K562 (cell line): ENCODE measurements around the gene EFEMP2. TPM values are rescaled to one million over a fixed set of nuclear protein-coding genes. Genes with fewer than 3 reads are reported as not detected.

Experiments used
- ASH1L ChIP-seq: fragments of 450-650 bp; IDR thresholded peaks from 2 replicates; pipeline ENCODE4 v1.6.1; 2018; ENCODE audit warnings: borderline replicate concordance, mild to moderate bottlenecking, low read depth; ENCODE audit not compliant: partially characterized antibody
- CC2D1A ChIP-seq: fragments of 450-650 bp; IDR thresholded peaks from 2 replicates; pipeline ENCODE4 v1.6.1; 2017; ENCODE audit warnings: mild to moderate bottlenecking
- ETV6 ChIP-seq, 3 experiments: fragments of 150-350 bp in 1 of 3; sonication (generic) in 1 of 3; formaldehyde crosslinking in 1 of 3; IDR thresholded peaks; 2 replicates each; pipeline versions ENCODE4 v1.6.1 to v1.8.0; 2014 to 2022; ENCODE audit warnings: borderline replicate concordance in 2 of 3, low read depth in 2 of 3, antibody characterized with exemption in 1 of 3, low read length in 1 of 3, mild to moderate bottlenecking in 1 of 3, missing genetic modification reagents in 1 of 3
- EZH2 ChIP-seq: IDR thresholded peaks from 2 replicates; pipeline ENCODE4 v1.6.1; 2012; ENCODE audit warnings: low read depth, mild to moderate bottlenecking, inconsistent platforms, low read length, borderline replicate concordance
- FOXJ3 ChIP-seq: sonication (generic); formaldehyde crosslinking; IDR thresholded peaks from 2 replicates; pipeline ENCODE4 v1.4.0; 2020; ENCODE audit warnings: mild to moderate bottlenecking, missing genetic modification reagents
- FOXP4 ChIP-seq: sonication (generic); formaldehyde crosslinking; IDR thresholded peaks from 2 replicates; pipeline ENCODE4 v1.8.0; 2022; ENCODE audit warnings: mild to moderate bottlenecking, missing genetic modification reagents, borderline replicate concordance
- ID3 ChIP-seq, 2 experiments: fragments of 250-450 bp in 1 of 2; fragments of 450-650 bp in 1 of 2; sonication (Bioruptor Pico) in 1 of 2; IDR thresholded peaks; 2 replicates each; pipeline versions ENCODE4 v1.6.1 to v1.8.0; 2016 to 2021; ENCODE audit warnings: mild to moderate bottlenecking in 2 of 2, moderate library complexity in 2 of 2, missing compliant biosample characterization in 1 of 2, missing genetic modification characterization in 1 of 2
- MCM5 ChIP-seq: fragments of 450-650 bp; IDR thresholded peaks from 2 replicates; pipeline ENCODE4 v1.6.1; 2016; ENCODE audit warnings: low read depth
- MYC ChIP-seq, 2 experiments: fragments of 250-450 bp in 1 of 2; sonication (Bioruptor Pico) in 1 of 2; IDR thresholded peaks; 2 replicates each; pipeline versions ENCODE4 v1.5.1 to v1.6.1; 2012 to 2021; ENCODE audit warnings: low read depth in 2 of 2, borderline replicate concordance in 1 of 2, improper control_type of control experiment in 1 of 2, low read length in 1 of 2, mild to moderate bottlenecking in 1 of 2, moderate library complexity in 1 of 2
- PML ChIP-seq: IDR thresholded peaks from 2 replicates; pipeline ENCODE4 v1.6.1; 2012; ENCODE audit warnings: low read length, inconsistent platforms
- PPARD ChIP-seq: fragments of 250-450 bp; sonication (Bioruptor Pico); IDR thresholded peaks from 2 replicates; pipeline ENCODE4 v1.8.0; 2022; ENCODE audit warnings: inconsistent platforms, mild to moderate bottlenecking, moderate library complexity
- PTTG1 ChIP-seq: fragments of 450-650 bp; IDR thresholded peaks from 2 replicates; pipeline ENCODE4 v1.6.1; 2016; ENCODE audit warnings: low read depth, mild to moderate bottlenecking, missing genetic modification characterization, missing compliant biosample characterization
- RBM39 ChIP-seq: fragments of 200-400 bp; formaldehyde crosslinking; optimal IDR thresholded peaks from 2 replicates; pipeline ENCODE3; 2018; ENCODE audit warnings: low read depth, low read length
- SREBF1 ChIP-seq: fragments of 150-350 bp; IDR thresholded peaks from 2 replicates; pipeline ENCODE4 v1.6.1; 2014; ENCODE audit warnings: antibody characterized with exemption, low read depth, low read length, borderline replicate concordance
- SREBF2 ChIP-seq: sonication (generic); formaldehyde crosslinking; IDR thresholded peaks from 2 replicates; pipeline ENCODE4 v1.4.0; 2020; ENCODE audit warnings: mild to moderate bottlenecking, missing genetic modification reagents
- TCF3 ChIP-seq: sonication (generic); formaldehyde crosslinking; IDR thresholded peaks from 2 replicates; pipeline ENCODE4 v1.4.0; 2020; ENCODE audit warnings: mild to moderate bottlenecking, missing genetic modification reagents
- TCF7L2 ChIP-seq: fragments of 150-350 bp; IDR thresholded peaks from 2 replicates; pipeline ENCODE4 v1.6.1; 2016; ENCODE audit warnings: low read depth, mild to moderate bottlenecking, low read length, moderate library complexity
- THRA ChIP-seq: fragments of 450-650 bp; IDR thresholded peaks from 2 replicates; pipeline ENCODE4 v1.6.1; 2017; ENCODE audit warnings: mild to moderate bottlenecking, moderate library complexity
- ZBTB34 ChIP-seq: fragments of 250-450 bp; sonication (Bioruptor Pico); IDR thresholded peaks from 2 replicates; pipeline ENCODE4 v1.8.0; 2021; ENCODE audit warnings: mild to moderate bottlenecking, moderate library complexity
- ZBTB7A ChIP-seq: IDR thresholded peaks from 2 replicates; pipeline ENCODE4 v1.6.1; 2011; ENCODE audit warnings: low read depth, mild to moderate bottlenecking, low read length, moderate library complexity, borderline replicate concordance; ENCODE audit not compliant: control insufficient read depth
- ZNF551 ChIP-seq: fragments of 250-450 bp; sonication (Bioruptor Pico); IDR thresholded peaks from 2 replicates; pipeline ENCODE4 v1.5.0; 2021; ENCODE audit warnings: mild to moderate bottlenecking, moderate library complexity
- polyA plus RNA-seq, 8 experiments: library from polyadenylated mRNA; depleted of rRNA in 4 of 8; stranded (reverse) in 5 of 8; unstranded in 3 of 8; fragments of >200 nt; fragmentation: Nextera tagmentation in 2 of 8; fragmentation: Illumina TruSeq in 1 of 8; extraction: Ambion mirVana in 2 of 8; extraction: Trizol in 1 of 8; gene quantifications; 2 replicates each; pipeline versions ENCODE4 v1.2.1 to v1.2.3, GENCODE V29; 2011 to 2014; ENCODE audit warnings: inconsistent platforms in 1 of 8, missing spikeins in 1 of 8
- total RNA-seq, 7 experiments: library from RNA; depleted of rRNA in 6 of 7; stranded (reverse); fragments of >200 nt in 6 of 7; fragmentation: Illumina TruSeq in 2 of 7; extraction: Trizol in 2 of 7; gene quantifications; 2 replicates each; pipeline versions ENCODE4 v1.2.1 to v1.2.3, GENCODE V29; 2011 to 2021; ENCODE audit warnings: low replicate concordance in 1 of 7

EFEMP2 gene
- total and polyA plus RNA-seq, 9 of the 15 experiments (the other 6 are each of a cell fraction or from before 2014, with no cell fraction given) = 0.07 to 2.9 (median 0.69) TPM; not detected in 1

GRCh38 chr11:65857853-65858680, 14.5 kb downstream of the EFEMP2 start, which contains the start of gene CFL1 (continued):
- TF ChIP-seq ASH1L = no peak
- TF ChIP-seq MCM5 = no peak
- TF ChIP-seq ZNF551 (CRISPR knock-in tag) = no peak
- no peak for TF ChIP-seq ZBTB34 (CRISPR knock-in tag)
- no peak for TF ChIP-seq THRA
- no peak; the same call in 1 of the 2 replicates for TF ChIP-seq MYC (IDR thresholded peaks at IDR 0.05; ENCODE audit: low read depth, low read length)
- no peak for TF ChIP-seq MYC (CRISPR knock-in tag; IDR thresholded peaks at IDR 0.05; ENCODE audit: borderline replicate concordance, low read depth)
- TF ChIP-seq ZBTB7A = no peak
- TF ChIP-seq RBM39 = no peak
- TF ChIP-seq PPARD = no peak
- no peak for TF ChIP-seq EZH2
- no peak for TF ChIP-seq ETV6 (IDR thresholded peaks at IDR 0.05; ENCODE audit: borderline replicate concordance in 1 of 2, low read depth in 2 of 2, low read length in 1 of 2)
- TF ChIP-seq ETV6 (CRISPR knock-in tag; IDR thresholded peaks at IDR 0.05; ENCODE audit: borderline replicate concordance) = no peak
- no peak for TF ChIP-seq TCF3 (CRISPR knock-in tag)
- TF ChIP-seq ID3 (CRISPR knock-in tag; IDR thresholded peaks at IDR 0.05) = no peak
- TF ChIP-seq ID3 (tag; IDR thresholded peaks at IDR 0.05) = peak; percentile 55; the same call in 1 of the 2 replicates
- peak; percentile 87 for TF ChIP-seq PML
- no peak for TF ChIP-seq TCF7L2
- no peak for TF ChIP-seq SREBF2 (CRISPR knock-in tag)
- no peak; the same call in 1 of the 2 replicates for TF ChIP-seq SREBF1
- no peak for TF ChIP-seq CC2D1A
- no peak for TF ChIP-seq FOXP4
- no peak for TF ChIP-seq PTTG1 (tag)
- TF ChIP-seq FOXJ3 = no peak
